Osteoblast (primary cell): Measurements from ENCODE around the gene STRIP2. TPM values are rescaled to one million over a fixed set of nuclear protein-coding genes. Genes with fewer than 3 reads are reported as not detected.

Experiments used
- DNase-seq: peaks from one replicate; pipeline ENCODE4 v3.0.0; 2011; ENCODE audit warnings: low spot score, mixed read lengths; ENCODE audit not compliant: insufficient read length; ENCODE audit errors: missing footprints
- H2AFZ ChIP-seq: 2 replicates; pipeline ENCODE4 v1.6.0; 2011; ENCODE audit warnings: mild to moderate bottlenecking, low read length
- H3K27ac ChIP-seq: 2 replicates; pipeline ENCODE4 v1.5.1; 2011; ENCODE audit warnings: mild to moderate bottlenecking, low read depth, low read length, moderate library complexity
- H3K27me3 ChIP-seq: 2 replicates; pipeline ENCODE4 v1.6.0; 2012; ENCODE audit warnings: mild to moderate bottlenecking, control low read depth, inconsistent platforms, low read length, moderate library complexity; ENCODE audit not compliant: insufficient read depth
- H3K36me3 ChIP-seq: 2 replicates; pipeline ENCODE4 v1.5.1; 2011; ENCODE audit warnings: mild to moderate bottlenecking, low read length, control low read depth, moderate library complexity; ENCODE audit not compliant: insufficient read depth
- H3K4me1 ChIP-seq: 2 replicates; pipeline ENCODE4 v1.5.1; 2011; ENCODE audit warnings: mild to moderate bottlenecking, low read length, control low read depth, moderate library complexity; ENCODE audit not compliant: insufficient read depth
- H3K4me2 ChIP-seq: 2 replicates; pipeline ENCODE4 v1.6.0; 2011; ENCODE audit warnings: mild to moderate bottlenecking, low read length; ENCODE audit not compliant: insufficient read depth
- H3K4me3 ChIP-seq: fragments of 200-600 bp; sonication (generic); 3 replicates; pipeline ENCODE4 v1.5.1; 2012; ENCODE audit warnings: mild to moderate bottlenecking, low read length, inconsistent platforms; ENCODE audit not compliant: insufficient read depth
- H3K79me2 ChIP-seq: 2 replicates; pipeline ENCODE4 v1.6.0; 2012; ENCODE audit warnings: mild to moderate bottlenecking, low read length, control low read depth, inconsistent platforms; ENCODE audit not compliant: insufficient read depth
- H3K9me3 ChIP-seq: 2 replicates; pipeline ENCODE4 v1.5.1; 2011; ENCODE audit warnings: low read depth, low read length, control low read depth
- H4K20me1 ChIP-seq: 2 replicates; pipeline ENCODE4 v1.6.0; 2012; ENCODE audit warnings: mild to moderate bottlenecking, low read length, control low read depth; ENCODE audit not compliant: insufficient read depth
- total RNA-seq: library from RNA; depleted of rRNA; stranded (reverse); fragments of >200 nt; gene quantifications from 2 replicates; pipeline ENCODE4 v1.2.3, GENCODE V29; 2012
- TF ChIP-seq, protein P1 (sequence below): IDR thresholded peaks from 2 replicates; pipeline ENCODE4 v1.5.1; 2011; ENCODE audit warnings: mild to moderate bottlenecking, low read depth, low read length, moderate library complexity; ENCODE audit errors: extremely low read depth

STRIP2 gene
- total RNA-seq, 1 donor: 8.3 TPM

DNA sequence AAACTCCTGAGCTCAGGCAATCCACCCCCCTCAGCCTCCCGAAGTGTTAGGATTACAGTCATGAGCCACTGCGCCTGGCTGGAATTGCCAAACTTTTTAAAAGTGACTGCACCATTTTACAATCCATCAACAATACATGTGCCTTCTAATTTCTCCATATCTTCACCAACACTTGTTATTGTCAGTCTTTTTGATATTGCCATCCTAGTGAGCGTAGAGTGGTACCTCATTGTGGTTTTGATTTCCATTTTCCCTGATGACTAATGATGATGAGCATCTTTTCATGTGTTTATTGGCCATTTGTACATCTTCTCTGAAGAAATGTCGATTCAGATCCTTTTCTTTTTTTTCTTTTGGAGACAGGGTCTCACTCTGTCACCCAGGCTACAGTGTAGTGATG lies 21.7 kb upstream of the STRIP2 start:
- DNase-seq: no peak
- H3K4me2 ChIP-seq: no peak overlapping the region
- TF ChIP-seq, protein P1, sequence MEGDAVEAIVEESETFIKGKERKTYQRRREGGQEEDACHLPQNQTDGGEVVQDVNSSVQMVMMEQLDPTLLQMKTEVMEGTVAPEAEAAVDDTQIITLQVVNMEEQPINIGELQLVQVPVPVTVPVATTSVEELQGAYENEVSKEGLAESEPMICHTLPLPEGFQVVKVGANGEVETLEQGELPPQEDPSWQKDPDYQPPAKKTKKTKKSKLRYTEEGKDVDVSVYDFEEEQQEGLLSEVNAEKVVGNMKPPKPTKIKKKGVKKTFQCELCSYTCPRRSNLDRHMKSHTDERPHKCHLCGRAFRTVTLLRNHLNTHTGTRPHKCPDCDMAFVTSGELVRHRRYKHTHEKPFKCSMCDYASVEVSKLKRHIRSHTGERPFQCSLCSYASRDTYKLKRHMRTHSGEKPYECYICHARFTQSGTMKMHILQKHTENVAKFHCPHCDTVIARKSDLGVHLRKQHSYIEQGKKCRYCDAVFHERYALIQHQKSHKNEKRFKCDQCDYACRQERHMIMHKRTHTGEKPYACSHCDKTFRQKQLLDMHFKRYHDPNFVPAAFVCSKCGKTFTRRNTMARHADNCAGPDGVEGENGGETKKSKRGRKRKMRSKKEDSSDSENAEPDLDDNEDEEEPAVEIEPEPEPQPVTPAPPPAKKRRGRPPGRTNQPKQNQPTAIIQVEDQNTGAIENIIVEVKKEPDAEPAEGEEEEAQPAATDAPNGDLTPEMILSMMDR: no peak
- H4K20me1 ChIP-seq: no peaks in the 10 kb centered on the region
- H3K9me3 ChIP-seq: no peaks in the 10 kb centered on the region
- H3K27me3 ChIP-seq: no peaks in the 10 kb centered on the region
- H3K36me3 ChIP-seq: no peaks in the 10 kb centered on the region
- H2AFZ ChIP-seq: no peak overlapping the region
- H3K27ac ChIP-seq: no peak overlapping the region
- no peaks in the 10 kb centered on the region for H3K79me2 ChIP-seq
- no peak overlapping the region for H3K4me3 ChIP-seq
- H3K4me1 ChIP-seq: no peaks in the 10 kb centered on the region

DNA sequence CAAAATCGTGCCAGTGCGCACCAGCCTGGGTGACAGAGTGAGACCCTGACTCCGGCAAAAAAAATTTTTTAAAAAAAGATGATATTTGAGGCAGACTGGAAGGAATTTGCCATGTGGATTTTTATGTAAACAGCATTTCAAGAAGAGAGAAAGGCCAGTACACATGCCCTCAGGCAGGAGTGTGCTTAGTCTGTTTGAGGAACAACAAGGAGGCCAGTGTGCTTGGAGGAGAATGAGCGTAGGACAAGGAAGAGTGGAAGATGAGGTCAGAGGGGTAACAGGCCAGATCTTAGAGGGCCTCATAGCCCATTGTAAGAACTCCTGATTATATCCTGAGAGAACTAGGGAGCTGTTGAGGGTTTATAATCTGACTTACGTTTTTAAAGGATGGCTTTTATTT lies 17.2 kb upstream of the STRIP2 start:
- TF ChIP-seq, protein P1: no peak
- Histone ChIP-seq H3K27ac (no peak overlapping the region), H3K27me3 (no peaks in the 10 kb centered on the region), H3K4me2 (no peak overlapping the region), H3K36me3 (no peaks in the 10 kb centered on the region), H4K20me1 (no peaks in the 10 kb centered on the region), H3K79me2 (no peaks in the 10 kb centered on the region), H3K4me1 (no peaks in the 10 kb centered on the region), H3K9me3 (no peaks in the 10 kb centered on the region), H3K4me3 (no peak overlapping the region), H2AFZ (no peak overlapping the region)
- no peak for DNase-seq

DNA sequence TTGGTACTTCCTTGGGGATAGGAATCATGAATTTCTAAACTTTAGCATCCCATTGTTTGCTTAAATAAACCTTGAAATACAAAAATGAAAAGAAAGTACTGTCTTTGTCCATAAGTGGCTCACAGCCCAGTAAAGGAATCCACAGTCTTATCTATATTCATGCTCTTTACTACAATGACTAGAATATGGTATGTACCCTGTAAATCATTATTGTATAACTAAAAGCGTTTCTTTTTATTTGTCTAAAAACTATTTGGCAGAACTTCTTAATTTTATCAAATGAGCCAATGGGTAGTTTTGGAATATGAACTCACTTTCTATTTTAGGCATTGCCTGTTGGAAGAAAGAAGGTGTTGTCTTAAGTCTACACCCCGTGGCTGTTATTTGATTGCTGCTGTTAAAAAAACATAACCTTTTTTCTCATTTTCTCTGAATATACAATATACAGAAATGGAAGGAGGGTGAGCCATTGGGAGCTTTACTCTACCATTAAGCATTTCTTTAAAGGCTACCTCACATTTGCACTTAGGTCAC lies 12.4 kb upstream of the STRIP2 start:
- H3K9me3 ChIP-seq: no peaks in the 10 kb centered on the region
- no peak overlapping the region for H3K27ac ChIP-seq
- H3K79me2 ChIP-seq: no peaks in the 10 kb centered on the region

DNA sequence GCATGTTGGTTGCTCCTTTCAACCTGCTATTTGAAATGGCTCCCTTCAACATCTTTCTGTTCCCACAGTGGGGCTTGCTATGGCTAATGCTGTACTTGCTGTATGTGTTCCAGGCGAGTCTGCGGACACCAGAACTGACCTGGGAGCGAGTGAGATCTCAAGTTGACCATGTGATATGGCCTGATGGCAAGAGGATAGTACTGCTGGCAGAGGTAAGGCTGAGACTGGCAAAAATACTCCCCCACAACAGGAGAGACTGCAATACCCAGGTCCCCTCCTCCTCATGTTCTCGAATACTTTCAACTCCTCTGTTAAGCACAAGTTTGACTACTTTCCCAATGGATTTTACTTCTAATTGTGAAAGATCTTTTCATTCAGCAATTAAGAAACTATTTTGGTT lies 11.5 kb upstream of the STRIP2 start:
- H3K4me2 ChIP-seq: no peak overlapping the region
- TF ChIP-seq, protein P1: no peak
- DNase-seq: no peak

More for the DNA sequence above, 12.4 kb upstream of the STRIP2 start:
- DNase-seq: no peak
- no peaks in the 10 kb centered on the region for H3K27me3 ChIP-seq
- H3K4me2 ChIP-seq: no peak overlapping the region
- H2AFZ ChIP-seq: no peak overlapping the region
- H3K36me3 ChIP-seq: no peaks in the 10 kb centered on the region
- H4K20me1 ChIP-seq: no peaks in the 10 kb centered on the region
- TF ChIP-seq, protein P1: no peak
- no peaks in the 10 kb centered on the region for H3K4me1 ChIP-seq
- H3K4me3 ChIP-seq: no peak overlapping the region

More for the DNA sequence above, 11.5 kb upstream of the STRIP2 start:
- Histone ChIP-seq H3K36me3 (no peaks in the 10 kb centered on the region), H3K27ac (no peak overlapping the region), H4K20me1 (no peaks in the 10 kb centered on the region), H3K79me2 (no peaks in the 10 kb centered on the region), H3K27me3 (no peaks in the 10 kb centered on the region), H3K4me1 (no peaks in the 10 kb centered on the region), H3K4me3 (no peak overlapping the region), H2AFZ (no peak overlapping the region), H3K9me3 (no peaks in the 10 kb centered on the region)
